ENCODE measurements around the gene CASTOR2. TPM values are rescaled to one million over a fixed set of nuclear protein-coding genes. Genes with fewer than 3 reads are reported as not detected.
"Not testable (repeated sequence)": the region's sequence is repeated elsewhere in the genome, so short reads cannot be mapped to it uniquely, and the experiment has no call there.

Gene CASTOR2
- total RNA-seq, 5 donors from 2014 or later (not counting 1 experiment from before 2014, with no cell fraction given) = 4.7 to 8.1 (median 7.2) TPM

GRCh38 chr7:74966208-74966854 lies 1.8 kb downstream of the CASTOR2 start:
- H3K36me3 Mint-ChIP-seq; H3K27me3 Mint-ChIP-seq; DNase-seq; ATAC-seq (replicated peaks in 1 of 4); POLR2A ChIA-PET; H3K27ac Mint-ChIP-seq; H3K36me3 ChIP-seq (ENCODE audit: control insufficient read depth in 2 of 2, extremely low read depth in 1 of 2, insufficient read depth in 1 of 2, low read length in 1 of 2); H3K4me3 ChIP-seq (ENCODE audit: control insufficient read depth in 1 of 2, extremely low read depth in 1 of 2, low read length in 1 of 2); H3K9me3 Mint-ChIP-seq; H3K4me1 Mint-ChIP-seq; H3K4me3 Mint-ChIP-seq; H3K4me1 ChIP-seq (ENCODE audit: control insufficient read depth in 1 of 2, extremely low read depth in 1 of 2, insufficient read depth in 2 of 2, low read length in 2 of 2); H3K9me3 ChIP-seq; CTCF ChIA-PET; H3K27ac ChIP-seq (ENCODE audit: low read length); H3K27me3 ChIP-seq (replicated peaks in 1 of 2; ENCODE audit: control insufficient read depth in 2 of 2, extremely low read depth in 1 of 2, insufficient read depth in 2 of 2, low read length in 1 of 2): not testable (repeated sequence)
- WGBS (ENCODE audit: insufficient coverage) = no CpG with 5 or more reads among the region's 16 CpGs

DNA sequence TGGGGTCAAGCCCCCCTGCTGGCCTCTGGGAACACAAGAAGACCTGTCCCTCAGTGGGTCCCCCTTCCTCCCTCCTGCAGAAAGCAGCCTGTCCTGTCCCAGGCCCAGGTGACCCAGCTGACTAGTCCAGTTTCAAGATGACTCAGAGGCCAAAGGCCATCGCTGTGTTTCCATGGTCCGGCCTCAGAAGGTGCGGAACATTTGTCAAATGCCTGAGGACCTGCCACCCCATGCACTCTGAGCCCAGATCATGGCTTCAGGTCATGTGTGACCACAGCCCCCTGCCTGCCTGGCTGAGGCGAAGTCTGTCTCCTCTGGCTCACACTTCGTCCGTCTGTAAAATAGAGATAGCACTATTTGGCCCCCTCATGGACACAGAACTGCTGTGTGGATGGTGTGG lies 2.4 kb downstream of the CASTOR2 start:
- H3K4me1 Mint-ChIP-seq; H3K9me3 Mint-ChIP-seq; H3K27me3 ChIP-seq (replicated peaks in 1 of 2; ENCODE audit: control insufficient read depth in 2 of 2, extremely low read depth in 1 of 2, insufficient read depth in 2 of 2, low read length in 1 of 2); H3K9me3 ChIP-seq; ATAC-seq (replicated peaks in 1 of 4); H3K36me3 ChIP-seq (ENCODE audit: control insufficient read depth in 2 of 2, extremely low read depth in 1 of 2, insufficient read depth in 1 of 2, low read length in 1 of 2); H3K27me3 Mint-ChIP-seq; POLR2A ChIA-PET; H3K27ac ChIP-seq (ENCODE audit: low read length); H3K36me3 Mint-ChIP-seq; DNase-seq; H3K27ac Mint-ChIP-seq; H3K4me3 ChIP-seq (ENCODE audit: control insufficient read depth in 1 of 2, extremely low read depth in 1 of 2, low read length in 1 of 2); H3K4me1 ChIP-seq (ENCODE audit: control insufficient read depth in 1 of 2, extremely low read depth in 1 of 2, insufficient read depth in 2 of 2, low read length in 2 of 2); H3K4me3 Mint-ChIP-seq; CTCF ChIA-PET: not testable (repeated sequence)
- no CpG with 5 or more reads among the region's 6 CpGs for WGBS (ENCODE audit: insufficient coverage)

- POLR2A ChIA-PET; H3K27me3 Mint-ChIP-seq; H3K27ac Mint-ChIP-seq; H3K4me1 ChIP-seq (ENCODE audit: control insufficient read depth in 1 of 2, extremely low read depth in 1 of 2, insufficient read depth in 2 of 2, low read length in 2 of 2); H3K9me3 ChIP-seq; DNase-seq; H3K27me3 ChIP-seq (replicated peaks in 1 of 2; ENCODE audit: control insufficient read depth in 2 of 2, extremely low read depth in 1 of 2, insufficient read depth in 2 of 2, low read length in 1 of 2); ATAC-seq (replicated peaks in 1 of 4); CTCF ChIA-PET; H3K4me1 Mint-ChIP-seq; H3K9me3 Mint-ChIP-seq; H3K36me3 ChIP-seq (ENCODE audit: control insufficient read depth in 2 of 2, extremely low read depth in 1 of 2, insufficient read depth in 1 of 2, low read length in 1 of 2); H3K4me3 ChIP-seq (ENCODE audit: control insufficient read depth in 1 of 2, extremely low read depth in 1 of 2, low read length in 1 of 2); H3K36me3 Mint-ChIP-seq; H3K4me3 Mint-ChIP-seq; H3K27ac ChIP-seq (ENCODE audit: low read length): not testable (repeated sequence)
- no CpG with 5 or more reads among the region's 4 CpGs for WGBS (ENCODE audit: insufficient coverage)
Observed at GRCh38 chr7:74971431-74971830, 6.9 kb downstream of the CASTOR2 start.

DNA sequence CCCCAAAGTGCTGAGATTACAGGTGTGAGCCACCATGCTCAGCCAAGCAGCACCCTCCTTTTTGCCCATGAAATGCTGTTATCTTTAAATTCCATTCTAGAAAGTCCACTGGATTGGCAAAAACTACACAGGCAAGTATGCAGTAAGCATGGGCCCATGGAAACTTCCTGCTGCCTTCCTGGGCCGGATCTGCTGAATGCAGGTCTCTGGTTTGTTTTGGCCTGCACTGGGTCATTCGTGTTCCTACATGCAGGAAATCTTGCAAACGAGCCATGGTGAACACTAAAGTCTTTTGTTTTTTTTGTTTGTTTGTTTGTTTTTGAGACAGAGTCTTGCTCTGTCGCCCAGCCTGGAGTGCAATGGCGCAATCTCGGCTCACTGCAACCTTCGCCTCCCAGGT lies 7.9 kb downstream of the CASTOR2 start:
- ATAC-seq (replicated peaks in 1 of 4); POLR2A ChIA-PET; H3K27me3 Mint-ChIP-seq; H3K27ac ChIP-seq (ENCODE audit: low read length); H3K27me3 ChIP-seq (replicated peaks in 1 of 2; ENCODE audit: control insufficient read depth in 2 of 2, extremely low read depth in 1 of 2, insufficient read depth in 2 of 2, low read length in 1 of 2); H3K27ac Mint-ChIP-seq; H3K4me1 Mint-ChIP-seq; H3K4me1 ChIP-seq (ENCODE audit: control insufficient read depth in 1 of 2, extremely low read depth in 1 of 2, insufficient read depth in 2 of 2, low read length in 2 of 2); H3K36me3 Mint-ChIP-seq; H3K36me3 ChIP-seq (ENCODE audit: control insufficient read depth in 2 of 2, extremely low read depth in 1 of 2, insufficient read depth in 1 of 2, low read length in 1 of 2); H3K4me3 ChIP-seq (ENCODE audit: control insufficient read depth in 1 of 2, extremely low read depth in 1 of 2, low read length in 1 of 2); CTCF ChIA-PET; H3K4me3 Mint-ChIP-seq; H3K9me3 ChIP-seq; H3K9me3 Mint-ChIP-seq; DNase-seq: not testable (repeated sequence)
- WGBS (ENCODE audit: insufficient coverage) = no CpG with 5 or more reads among the region's 7 CpGs

DNA sequence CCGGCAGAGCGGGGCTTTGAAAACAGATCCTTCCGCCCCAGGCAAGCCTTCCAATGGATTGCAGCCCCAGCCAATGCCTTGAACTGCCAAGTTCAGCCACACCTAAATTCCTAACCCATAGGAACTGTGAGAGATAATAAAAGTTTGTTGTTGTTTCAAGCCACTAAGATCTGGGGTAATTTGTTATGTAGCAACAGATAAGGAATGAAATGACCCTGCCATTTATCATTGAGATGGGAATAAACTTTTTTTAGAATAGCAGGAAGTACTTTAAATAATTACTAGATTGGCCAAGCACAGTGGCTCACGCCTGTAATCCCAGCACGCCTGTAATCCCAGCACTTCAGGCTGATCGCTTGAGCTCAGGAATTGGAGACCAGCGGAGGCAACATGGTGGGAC lies 11.5 kb downstream of the CASTOR2 start:
- no CpG with 5 or more reads among the region's 7 CpGs for WGBS (ENCODE audit: insufficient coverage)
- H3K4me1 Mint-ChIP-seq; H3K4me3 ChIP-seq (ENCODE audit: control insufficient read depth in 1 of 2, extremely low read depth in 1 of 2, low read length in 1 of 2); ATAC-seq (replicated peaks in 1 of 4); H3K36me3 ChIP-seq (ENCODE audit: control insufficient read depth in 2 of 2, extremely low read depth in 1 of 2, insufficient read depth in 1 of 2, low read length in 1 of 2); H3K27me3 Mint-ChIP-seq; H3K27me3 ChIP-seq (replicated peaks in 1 of 2; ENCODE audit: control insufficient read depth in 2 of 2, extremely low read depth in 1 of 2, insufficient read depth in 2 of 2, low read length in 1 of 2); H3K9me3 Mint-ChIP-seq; DNase-seq; H3K36me3 Mint-ChIP-seq; H3K27ac Mint-ChIP-seq; CTCF ChIA-PET; H3K4me3 Mint-ChIP-seq; H3K9me3 ChIP-seq; H3K4me1 ChIP-seq (ENCODE audit: control insufficient read depth in 1 of 2, extremely low read depth in 1 of 2, insufficient read depth in 2 of 2, low read length in 2 of 2); H3K27ac ChIP-seq (ENCODE audit: low read length); POLR2A ChIA-PET: not testable (repeated sequence)

DNA sequence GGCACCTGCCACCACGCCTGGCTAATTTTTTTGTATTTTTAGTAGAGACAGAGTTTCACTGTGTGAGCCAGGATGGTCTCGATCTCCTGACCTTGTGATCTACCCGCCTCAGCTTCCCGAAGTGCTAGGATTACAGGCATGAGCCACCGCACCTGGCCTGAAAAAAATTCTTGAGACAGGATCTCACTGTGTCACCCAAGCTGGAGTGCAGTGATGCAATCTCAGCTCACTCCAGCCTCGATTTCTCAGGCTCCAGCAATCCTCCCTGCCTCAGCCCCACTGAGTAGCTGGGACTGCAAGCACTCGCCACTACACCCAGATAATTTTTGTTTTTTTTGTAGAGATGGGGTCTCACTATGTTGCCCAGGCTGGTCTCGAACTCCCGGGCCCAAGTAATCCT lies 13.0 kb downstream of the CASTOR2 start:
- no CpG with 5 or more reads among the region's 9 CpGs for WGBS (ENCODE audit: insufficient coverage)
- H3K27ac Mint-ChIP-seq; POLR2A ChIA-PET; H3K9me3 Mint-ChIP-seq; H3K27me3 Mint-ChIP-seq; H3K9me3 ChIP-seq; H3K4me1 Mint-ChIP-seq; ATAC-seq (replicated peaks in 1 of 4); H3K36me3 ChIP-seq (ENCODE audit: control insufficient read depth in 2 of 2, extremely low read depth in 1 of 2, insufficient read depth in 1 of 2, low read length in 1 of 2); H3K27me3 ChIP-seq (replicated peaks in 1 of 2; ENCODE audit: control insufficient read depth in 2 of 2, extremely low read depth in 1 of 2, insufficient read depth in 2 of 2, low read length in 1 of 2); H3K4me3 Mint-ChIP-seq; H3K4me1 ChIP-seq (ENCODE audit: control insufficient read depth in 1 of 2, extremely low read depth in 1 of 2, insufficient read depth in 2 of 2, low read length in 2 of 2); CTCF ChIA-PET; H3K36me3 Mint-ChIP-seq; H3K4me3 ChIP-seq (ENCODE audit: control insufficient read depth in 1 of 2, extremely low read depth in 1 of 2, low read length in 1 of 2); H3K27ac ChIP-seq (ENCODE audit: low read length); DNase-seq: not testable (repeated sequence)

- H3K4me3 ChIP-seq (ENCODE audit: control insufficient read depth in 1 of 2, extremely low read depth in 1 of 2, low read length in 1 of 2); H3K27me3 Mint-ChIP-seq; H3K27ac ChIP-seq (ENCODE audit: low read length); DNase-seq; CTCF ChIA-PET; ATAC-seq (replicated peaks in 1 of 4); H3K36me3 Mint-ChIP-seq; POLR2A ChIA-PET; H3K4me1 Mint-ChIP-seq; H3K9me3 ChIP-seq; H3K9me3 Mint-ChIP-seq; H3K27ac Mint-ChIP-seq; H3K27me3 ChIP-seq (replicated peaks in 1 of 2; ENCODE audit: control insufficient read depth in 2 of 2, extremely low read depth in 1 of 2, insufficient read depth in 2 of 2, low read length in 1 of 2); H3K4me1 ChIP-seq (ENCODE audit: control insufficient read depth in 1 of 2, extremely low read depth in 1 of 2, insufficient read depth in 2 of 2, low read length in 2 of 2); H3K36me3 ChIP-seq (ENCODE audit: control insufficient read depth in 2 of 2, extremely low read depth in 1 of 2, insufficient read depth in 1 of 2, low read length in 1 of 2); H3K4me3 Mint-ChIP-seq: not testable (repeated sequence)
- 97% methylated on average over 6 of the region's 9 CpGs for WGBS (ENCODE audit: insufficient coverage)
Observed at GRCh38 chr7:74988436-74988835, 23.9 kb downstream of the CASTOR2 start.
